Mammary epithelial cell (primary cell): ENCODE data around the gene ZNF70.

Experiments used
- EZH2 ChIP-seq: IDR thresholded peaks from 2 replicates; pipeline ENCODE4 v1.6.1; 2012; ENCODE audit warnings: low read length, inconsistent platforms, borderline replicate concordance
- TF ChIP-seq, protein P1 (sequence below), 2 donors: IDR thresholded peaks in 1 of 2; conservative IDR thresholded peaks in 1 of 2; 2 replicates each; pipeline ENCODE4 v1.5.1; 2011 to 2012; ENCODE audit warnings: inconsistent platforms in 2 of 2, low read length in 2 of 2, mild to moderate bottlenecking in 2 of 2, control low read depth in 1 of 2, low read depth in 1 of 2; ENCODE audit not compliant: insufficient read depth in 1 of 2; ENCODE audit errors: extremely low read depth in 1 of 2

DNA sequence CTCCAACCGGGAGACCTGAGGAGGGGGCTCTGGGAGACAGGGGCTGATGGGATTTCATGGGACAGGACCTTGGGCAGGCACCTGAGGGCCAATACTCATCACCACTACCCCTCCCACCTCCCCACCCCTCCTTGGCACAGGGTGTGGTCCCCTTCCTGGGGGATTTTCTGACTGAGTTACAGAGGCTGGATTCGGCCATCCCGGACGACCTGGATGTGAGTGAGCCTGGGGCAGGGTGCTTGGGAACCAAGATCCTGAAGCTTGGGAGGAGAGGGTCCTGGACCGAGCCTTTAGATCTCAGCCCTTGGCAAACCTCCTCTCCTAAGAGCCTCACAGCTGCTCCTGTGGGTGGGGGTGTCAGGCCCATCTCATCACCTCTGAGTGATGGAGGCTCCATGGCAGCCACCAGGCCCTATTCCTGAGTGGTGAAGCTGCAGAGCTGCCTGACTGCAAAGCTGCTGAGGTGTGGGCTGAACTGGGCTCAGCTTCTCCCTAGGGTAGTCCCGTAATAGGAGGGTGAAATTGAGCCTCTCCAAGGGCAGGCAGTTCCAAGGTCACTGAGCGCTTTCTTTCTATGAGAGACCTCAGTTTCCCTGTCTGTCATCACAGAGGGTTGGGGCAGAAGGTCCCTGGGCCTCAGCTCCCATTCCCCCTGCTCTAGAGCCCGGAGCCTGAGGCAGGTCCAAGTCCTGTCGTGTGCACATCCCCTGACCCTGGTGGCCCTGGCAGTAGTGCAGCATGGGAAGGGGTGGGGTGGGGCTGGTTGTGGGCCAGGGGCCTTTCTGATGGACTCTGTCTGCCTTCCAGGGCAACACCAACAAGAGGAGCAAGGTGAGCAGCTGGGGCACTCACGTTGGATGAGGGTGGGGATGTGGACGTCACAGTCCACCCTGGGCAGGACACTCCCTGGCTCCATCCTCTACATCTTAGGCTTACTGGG is 53.6 kb downstream of the ZNF70 start:
- TF ChIP-seq, protein P1, sequence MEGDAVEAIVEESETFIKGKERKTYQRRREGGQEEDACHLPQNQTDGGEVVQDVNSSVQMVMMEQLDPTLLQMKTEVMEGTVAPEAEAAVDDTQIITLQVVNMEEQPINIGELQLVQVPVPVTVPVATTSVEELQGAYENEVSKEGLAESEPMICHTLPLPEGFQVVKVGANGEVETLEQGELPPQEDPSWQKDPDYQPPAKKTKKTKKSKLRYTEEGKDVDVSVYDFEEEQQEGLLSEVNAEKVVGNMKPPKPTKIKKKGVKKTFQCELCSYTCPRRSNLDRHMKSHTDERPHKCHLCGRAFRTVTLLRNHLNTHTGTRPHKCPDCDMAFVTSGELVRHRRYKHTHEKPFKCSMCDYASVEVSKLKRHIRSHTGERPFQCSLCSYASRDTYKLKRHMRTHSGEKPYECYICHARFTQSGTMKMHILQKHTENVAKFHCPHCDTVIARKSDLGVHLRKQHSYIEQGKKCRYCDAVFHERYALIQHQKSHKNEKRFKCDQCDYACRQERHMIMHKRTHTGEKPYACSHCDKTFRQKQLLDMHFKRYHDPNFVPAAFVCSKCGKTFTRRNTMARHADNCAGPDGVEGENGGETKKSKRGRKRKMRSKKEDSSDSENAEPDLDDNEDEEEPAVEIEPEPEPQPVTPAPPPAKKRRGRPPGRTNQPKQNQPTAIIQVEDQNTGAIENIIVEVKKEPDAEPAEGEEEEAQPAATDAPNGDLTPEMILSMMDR (conservative IDR thresholded peaks at IDR 0.05 in 1 of 2, IDR thresholded peaks at IDR 0.05 in 1 of 2; ENCODE audit: extremely low read depth in 1 of 2, insufficient read depth in 1 of 2, low read depth in 1 of 2, low read length in 2 of 2): no peak
- TF ChIP-seq EZH2: no peak
